ENCODE data around the gene RBM23.

DNA sequence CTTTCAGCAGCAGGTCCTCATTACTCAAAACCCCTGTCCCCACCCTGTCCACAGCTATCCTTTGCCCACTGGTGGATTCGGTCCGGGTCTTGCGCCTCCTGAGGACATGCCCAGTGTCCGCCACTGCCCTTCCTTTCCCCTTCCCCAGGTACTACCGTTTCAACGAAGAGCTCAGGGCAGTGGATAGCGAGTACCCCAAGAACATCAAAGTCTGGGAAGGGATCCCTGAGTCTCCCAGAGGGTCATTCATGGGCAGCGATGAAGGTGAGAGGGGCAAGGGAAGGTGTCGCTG is 73.9 kb downstream of the RBM23 start:
- TF ChIP-seq, protein P1, sequence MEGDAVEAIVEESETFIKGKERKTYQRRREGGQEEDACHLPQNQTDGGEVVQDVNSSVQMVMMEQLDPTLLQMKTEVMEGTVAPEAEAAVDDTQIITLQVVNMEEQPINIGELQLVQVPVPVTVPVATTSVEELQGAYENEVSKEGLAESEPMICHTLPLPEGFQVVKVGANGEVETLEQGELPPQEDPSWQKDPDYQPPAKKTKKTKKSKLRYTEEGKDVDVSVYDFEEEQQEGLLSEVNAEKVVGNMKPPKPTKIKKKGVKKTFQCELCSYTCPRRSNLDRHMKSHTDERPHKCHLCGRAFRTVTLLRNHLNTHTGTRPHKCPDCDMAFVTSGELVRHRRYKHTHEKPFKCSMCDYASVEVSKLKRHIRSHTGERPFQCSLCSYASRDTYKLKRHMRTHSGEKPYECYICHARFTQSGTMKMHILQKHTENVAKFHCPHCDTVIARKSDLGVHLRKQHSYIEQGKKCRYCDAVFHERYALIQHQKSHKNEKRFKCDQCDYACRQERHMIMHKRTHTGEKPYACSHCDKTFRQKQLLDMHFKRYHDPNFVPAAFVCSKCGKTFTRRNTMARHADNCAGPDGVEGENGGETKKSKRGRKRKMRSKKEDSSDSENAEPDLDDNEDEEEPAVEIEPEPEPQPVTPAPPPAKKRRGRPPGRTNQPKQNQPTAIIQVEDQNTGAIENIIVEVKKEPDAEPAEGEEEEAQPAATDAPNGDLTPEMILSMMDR (IDR thresholded peaks at IDR 0.05) = no peak
- TF ChIP-seq POLR2AphosphoS5 (IDR thresholded peaks at IDR 0.05) = no peak

All from prostate gland (tissue), 2 donors.